ENCODE results near the gene MTR.

Gene MTR

DNA sequence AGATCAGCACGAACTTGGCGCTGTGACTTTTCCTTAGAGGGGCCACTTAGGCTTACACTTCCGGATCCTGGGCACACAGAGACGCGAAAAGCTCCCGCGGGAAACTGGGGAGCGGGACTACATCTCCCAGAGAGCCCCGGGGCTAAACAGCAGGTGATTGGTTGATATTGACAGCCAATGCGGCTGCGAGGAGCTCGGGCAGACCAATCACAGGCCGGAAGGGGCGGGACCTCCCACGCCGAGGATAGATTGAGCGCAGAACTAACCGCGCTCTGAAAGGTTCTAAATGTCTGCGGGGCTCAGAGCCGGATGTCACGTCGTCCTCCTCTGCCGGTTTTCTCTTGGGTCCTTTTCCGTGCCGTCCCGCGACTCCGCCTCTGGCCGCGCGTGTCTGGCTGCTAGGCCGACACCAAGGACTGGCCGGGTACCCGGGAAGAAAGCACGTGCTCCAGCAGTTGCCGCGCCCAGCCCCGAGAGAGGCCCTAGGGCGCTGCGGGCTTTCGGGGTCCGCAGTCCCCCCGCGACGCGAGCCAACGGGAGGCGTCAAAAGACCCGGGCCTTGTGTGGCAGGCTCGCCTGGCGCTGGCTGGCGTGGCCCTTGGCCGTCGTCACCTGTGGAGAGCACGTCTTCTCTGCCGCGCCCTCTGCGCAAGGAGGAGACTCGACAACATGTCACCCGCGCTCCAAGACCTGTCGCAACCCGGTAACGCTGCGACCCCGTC is at the start of gene MTR:
MTR (plus strand) TSS at position 258 of the 722 bp plus-strand sequence; CDS start at position 670, 412 bp downstream.
- FAIRE-seq = peak; percentile 95
- DNase-seq (ENCODE audit: low spot score) = peak; percentile 98

DNA sequence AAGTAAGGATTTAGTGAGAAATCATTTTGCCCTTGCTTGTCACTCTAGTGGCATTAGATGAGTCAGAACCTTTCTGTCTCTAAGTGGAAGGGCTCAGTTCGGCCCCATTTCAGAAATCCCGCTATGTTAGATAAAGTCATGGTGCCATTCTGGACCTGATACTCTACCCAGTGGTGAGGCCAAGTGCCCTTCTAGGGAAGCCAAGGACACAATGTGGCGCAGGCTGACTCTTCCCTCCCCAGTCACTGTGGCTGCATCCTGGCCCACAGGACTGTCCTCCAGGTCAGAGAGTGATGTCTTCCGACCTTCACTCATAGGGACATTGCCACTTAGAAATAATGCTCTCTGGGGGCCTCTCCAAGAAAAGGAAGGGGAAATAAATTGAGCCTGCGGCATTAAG is 48.3 kb upstream of the MTR start:
- FAIRE-seq (no peak), DNase-seq (ENCODE audit: low spot score) (no peak)

DNA sequence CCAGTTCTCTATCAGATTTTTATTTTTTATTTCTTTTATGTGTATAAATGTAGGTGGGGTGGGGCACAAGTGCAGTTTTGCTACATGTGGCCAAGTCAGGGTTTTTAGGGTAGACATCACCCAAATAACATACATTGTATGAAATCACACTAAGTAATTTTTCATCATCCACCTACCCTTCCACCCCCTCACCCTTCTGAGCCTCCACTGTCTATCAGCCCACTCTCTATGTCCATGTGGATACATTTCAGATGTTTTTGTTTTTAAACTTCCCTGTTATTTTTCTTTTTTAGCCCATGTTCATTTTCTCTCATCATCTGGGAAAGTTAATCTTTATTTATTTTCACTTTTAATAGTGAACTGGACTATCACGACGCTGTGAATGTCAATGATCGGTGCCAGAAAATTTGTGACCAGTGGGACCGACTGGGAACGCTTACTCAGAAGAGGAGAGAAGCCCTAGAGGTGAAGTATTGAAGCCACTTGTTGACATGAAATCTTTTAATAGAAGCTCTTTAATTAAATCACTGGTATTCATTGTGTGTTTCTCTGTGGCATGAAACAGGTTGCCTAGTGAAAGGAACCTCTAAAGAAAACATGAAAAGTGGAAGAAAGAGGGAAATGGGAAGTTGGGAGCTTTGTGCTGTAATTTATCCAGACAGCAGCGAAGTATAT is 47.6 kb upstream of the MTR start:
- no peak for DNase-seq (ENCODE audit: low spot score)
- FAIRE-seq = no peak

DNA sequence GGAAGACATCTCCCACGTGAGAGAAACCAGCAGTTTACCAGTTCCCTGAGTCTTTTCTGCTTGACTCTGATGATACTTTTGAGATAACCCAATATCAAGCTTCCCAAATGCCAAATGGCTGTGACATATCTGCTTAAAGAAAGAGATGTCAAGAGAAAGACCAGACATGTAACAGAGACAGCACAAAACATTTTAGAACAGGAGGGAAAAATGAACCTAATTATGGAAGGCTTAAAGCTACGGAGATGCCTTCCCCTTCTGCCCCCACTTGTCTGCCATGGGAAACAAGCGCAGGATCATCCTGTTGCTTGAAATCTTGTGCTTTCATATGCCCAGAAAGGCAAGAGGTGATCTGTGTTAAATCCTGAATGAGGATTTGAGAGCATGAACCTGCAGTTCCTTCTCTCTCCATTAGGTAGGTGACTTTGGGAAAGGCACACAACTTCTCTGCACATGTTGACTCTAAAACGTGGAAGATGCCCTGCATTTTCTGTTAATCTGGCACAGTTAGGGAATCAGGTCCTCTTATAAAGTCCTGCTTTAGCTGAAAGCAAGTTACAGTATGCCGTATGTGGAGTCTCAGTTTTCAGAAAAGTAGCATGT is 46.7 kb upstream of the MTR start:
- DNase-seq (ENCODE audit: low spot score) (no peak), FAIRE-seq (no peak)

DNA sequence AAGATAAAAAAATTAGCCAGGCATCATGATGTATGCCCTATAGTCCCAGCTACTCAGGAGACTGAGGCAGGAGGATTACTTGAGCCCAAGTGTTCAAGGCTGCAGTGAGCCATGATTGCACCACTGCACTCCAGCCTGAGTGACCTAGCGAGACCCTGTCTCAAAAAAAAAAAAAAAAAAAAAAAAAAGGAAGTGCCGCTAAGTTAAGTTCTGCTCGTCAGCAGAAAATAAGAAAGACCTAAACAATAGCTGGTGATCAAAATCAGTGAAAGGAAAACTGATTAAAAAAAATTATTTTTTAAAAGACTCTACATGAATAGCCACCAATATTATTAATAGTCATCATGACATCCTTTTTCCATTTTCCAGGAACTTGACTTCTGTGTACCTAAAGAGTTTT is 44.2 kb upstream of the MTR start:
- no peak for FAIRE-seq
- no peak for DNase-seq (ENCODE audit: low spot score)

DNA sequence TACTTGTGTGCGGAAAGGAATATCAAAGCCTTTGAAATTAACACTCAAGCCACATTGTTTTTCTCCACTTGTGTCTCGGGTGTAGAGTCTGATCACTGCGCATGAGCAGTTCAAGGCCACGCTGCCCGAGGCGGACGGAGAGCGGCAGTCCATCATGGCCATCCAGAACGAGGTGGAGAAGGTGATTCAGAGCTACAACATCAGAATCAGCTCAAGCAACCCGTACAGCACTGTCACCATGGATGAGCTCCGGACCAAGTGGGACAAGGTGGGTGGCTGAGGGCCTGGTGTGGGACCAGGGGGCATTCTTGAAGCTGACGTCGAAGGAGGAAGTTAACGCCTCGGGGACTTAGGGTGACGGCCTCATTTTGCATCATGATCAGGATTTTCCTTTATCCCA is 43.7 kb upstream of the MTR start:
- FAIRE-seq (no peak), DNase-seq (ENCODE audit: low spot score) (no peak)

DNA sequence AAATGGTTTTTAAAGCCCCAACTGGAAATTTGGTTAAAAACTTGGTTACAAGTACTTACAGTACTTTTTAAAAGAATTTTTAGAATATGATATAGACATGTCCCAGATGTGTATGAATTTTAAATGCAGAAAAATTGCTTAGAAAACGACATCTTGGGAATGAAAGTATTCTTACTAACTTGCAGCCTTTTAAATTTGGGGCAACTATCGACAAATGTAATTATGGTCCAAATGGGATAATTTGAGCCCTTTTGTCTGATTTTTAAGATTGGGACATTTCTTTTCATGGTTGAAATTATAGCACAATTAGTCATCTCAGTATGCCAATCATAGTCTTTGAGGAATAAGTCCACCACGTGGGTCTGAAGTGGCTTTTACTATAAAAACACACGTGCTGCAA is 43.2 kb upstream of the MTR start:
- FAIRE-seq = no peak

DNA sequence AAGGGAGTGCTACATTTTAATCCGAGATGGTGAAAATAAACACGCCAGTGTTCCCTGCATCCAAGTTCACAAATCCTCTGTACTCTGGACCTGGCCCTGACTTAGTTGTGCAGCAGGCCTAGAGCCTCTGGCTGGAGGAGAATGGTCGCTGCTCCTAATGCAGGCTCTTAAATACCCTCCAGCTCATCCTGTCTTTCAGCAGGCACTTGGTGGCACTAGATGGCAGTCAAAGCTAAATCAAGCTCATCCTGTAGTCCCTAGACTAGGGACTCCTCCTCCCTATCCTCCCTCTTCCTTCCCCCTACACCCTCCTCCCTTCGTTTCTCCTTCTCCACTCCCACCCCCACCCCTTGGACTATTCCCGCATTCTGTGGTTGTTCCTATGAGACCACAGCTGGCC is 41.6 kb upstream of the MTR start:
- FAIRE-seq (no peak), DNase-seq (ENCODE audit: low spot score) (peak; percentile 23)

More for the DNA sequence above, 43.2 kb upstream of the MTR start:
- DNase-seq (ENCODE audit: low spot score) = no peak

DNA sequence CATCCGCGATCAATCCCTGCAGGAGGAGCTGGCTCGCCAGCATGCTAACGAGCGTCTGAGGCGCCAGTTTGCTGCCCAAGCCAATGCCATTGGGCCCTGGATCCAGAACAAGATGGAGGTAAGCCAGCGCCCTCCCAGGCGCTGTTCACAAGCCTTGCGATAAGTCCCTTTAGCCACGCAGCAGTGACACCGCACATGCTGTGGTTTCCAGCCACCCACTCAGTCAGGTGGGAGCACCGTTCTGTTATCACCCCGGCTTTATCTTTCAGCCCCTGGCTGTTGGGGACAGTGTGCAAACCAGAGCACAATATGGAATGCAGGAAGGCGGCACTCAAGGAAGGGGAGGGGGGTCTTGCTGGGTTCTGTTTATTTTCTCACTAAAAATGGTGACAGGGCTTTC is 41.1 kb upstream of the MTR start:
- DNase-seq (ENCODE audit: low spot score) (no peak), FAIRE-seq (no peak)

DNA sequence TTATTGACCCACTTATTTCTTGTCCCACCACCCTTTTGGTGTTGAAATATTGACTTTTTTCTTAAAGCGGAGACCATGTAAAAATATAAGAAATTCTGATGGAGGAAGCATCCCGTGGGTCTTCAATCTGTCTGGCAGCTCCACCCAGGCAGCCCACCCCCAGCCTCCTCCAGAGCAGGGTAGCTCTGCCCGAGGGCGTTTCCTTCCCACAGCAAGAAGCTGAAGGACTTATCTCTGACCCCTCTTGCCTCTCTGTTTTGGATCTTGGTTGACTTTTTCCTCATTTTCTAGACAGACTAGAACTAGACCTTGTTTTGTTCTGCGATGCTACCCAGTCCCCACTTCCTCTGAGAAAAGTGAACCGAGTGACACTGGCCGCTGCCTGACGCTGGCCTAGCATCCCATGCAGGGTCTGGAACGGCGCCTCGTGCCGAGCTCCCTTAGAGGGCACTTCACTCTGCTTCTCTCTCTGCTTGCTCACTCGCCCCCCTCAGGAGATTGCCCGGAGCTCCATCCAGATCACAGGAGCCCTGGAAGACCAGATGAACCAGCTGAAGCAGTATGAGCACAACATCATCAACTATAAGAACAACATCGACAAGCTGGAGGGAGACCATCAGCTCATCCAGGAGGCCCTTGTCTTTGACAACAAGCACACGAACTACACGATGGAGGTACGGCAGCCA is 40.4 kb upstream of the MTR start:
- no peak for DNase-seq (ENCODE audit: low spot score)

DNA sequence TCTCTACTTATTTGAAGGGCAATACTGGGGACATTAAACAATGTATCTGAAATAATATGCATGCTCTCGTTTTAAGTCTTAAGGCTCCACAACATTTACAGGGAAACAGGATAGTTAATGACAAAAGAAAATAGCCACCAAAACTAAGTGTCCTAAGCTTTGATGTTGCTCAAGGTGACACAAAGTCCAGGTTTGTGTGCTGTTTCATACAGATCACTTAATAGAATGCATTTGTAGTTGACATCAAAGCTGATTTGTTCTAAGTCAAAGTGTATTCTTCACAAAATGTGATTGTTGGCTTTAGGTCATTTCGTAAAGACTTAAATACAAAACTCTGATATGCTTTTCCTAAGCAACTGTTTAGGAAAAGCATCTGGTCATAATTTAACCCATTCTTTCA is 37.5 kb upstream of the MTR start:
- no peak for DNase-seq (ENCODE audit: low spot score)
- FAIRE-seq = no peak

More for the DNA sequence above, 40.4 kb upstream of the MTR start:
- no peak for FAIRE-seq

DNA sequence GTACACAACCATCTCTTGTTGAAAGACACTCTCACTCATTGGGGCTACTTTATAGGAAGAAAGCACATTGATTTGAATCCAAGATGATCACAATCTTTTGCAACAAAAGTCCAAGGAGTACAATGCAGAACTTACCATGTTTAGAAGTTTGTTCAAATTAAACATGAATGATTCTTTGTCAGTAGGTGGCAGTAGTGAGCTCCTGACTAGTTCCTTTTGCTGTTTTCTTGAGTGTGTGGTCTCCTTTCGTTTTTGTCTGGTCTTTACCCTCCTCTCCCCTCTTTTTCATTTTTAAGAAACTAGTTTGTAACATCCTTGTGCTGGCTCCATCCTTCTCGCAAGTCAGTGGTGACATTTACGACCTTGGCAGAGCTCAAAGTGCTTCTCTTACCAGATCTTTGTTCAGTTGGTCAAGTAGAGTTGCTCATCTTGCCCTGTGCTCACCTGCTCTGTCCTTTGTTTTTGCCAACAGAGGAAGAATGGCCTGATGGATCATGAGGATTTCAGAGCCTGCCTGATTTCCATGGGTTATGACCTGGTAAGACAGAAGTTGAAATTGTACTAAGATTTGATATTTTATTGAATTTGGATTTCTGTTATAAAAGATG is 35.7 kb upstream of the MTR start:
- DNase-seq (ENCODE audit: low spot score) (peak; percentile 50), FAIRE-seq (peak; percentile 52)

DNA sequence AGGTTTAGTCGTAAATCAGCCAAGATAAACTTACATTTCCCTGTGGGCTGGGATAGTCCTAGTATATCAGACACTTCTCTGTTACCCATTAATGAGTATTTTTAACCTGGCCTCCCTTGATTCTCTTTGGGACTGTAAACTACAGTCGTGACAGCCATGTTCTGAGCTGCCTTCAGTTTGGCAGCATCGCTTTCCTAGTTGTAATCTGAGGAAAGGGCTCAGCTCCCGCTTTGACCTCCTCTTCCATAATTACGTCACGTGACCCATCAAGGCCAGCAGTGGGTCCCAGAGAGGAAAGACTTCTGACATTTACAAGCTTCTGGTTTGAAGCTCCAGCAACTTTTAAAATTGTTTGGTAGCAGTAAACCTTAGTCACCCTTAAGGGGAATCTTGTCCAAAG is 34.6 kb upstream of the MTR start:
- FAIRE-seq = no peak
- no peak for DNase-seq (ENCODE audit: low spot score)

DNA sequence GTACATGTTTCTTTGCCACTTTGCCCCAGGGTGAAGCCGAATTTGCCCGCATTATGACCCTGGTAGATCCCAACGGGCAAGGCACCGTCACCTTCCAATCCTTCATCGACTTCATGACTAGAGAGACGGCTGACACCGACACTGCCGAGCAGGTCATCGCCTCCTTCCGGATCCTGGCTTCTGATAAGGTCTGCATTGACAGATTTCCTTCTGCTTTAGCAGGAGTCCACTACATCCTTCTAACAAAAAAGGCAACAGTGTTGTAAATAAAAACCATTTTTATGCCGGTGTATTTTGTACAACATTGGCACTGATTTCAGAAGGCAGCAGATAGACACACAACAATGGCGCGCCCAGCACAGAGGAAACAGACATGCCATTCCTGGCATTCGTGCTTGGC is 34.1 kb upstream of the MTR start:
- no peak for DNase-seq (ENCODE audit: low spot score)
- no peak for FAIRE-seq

DNA sequence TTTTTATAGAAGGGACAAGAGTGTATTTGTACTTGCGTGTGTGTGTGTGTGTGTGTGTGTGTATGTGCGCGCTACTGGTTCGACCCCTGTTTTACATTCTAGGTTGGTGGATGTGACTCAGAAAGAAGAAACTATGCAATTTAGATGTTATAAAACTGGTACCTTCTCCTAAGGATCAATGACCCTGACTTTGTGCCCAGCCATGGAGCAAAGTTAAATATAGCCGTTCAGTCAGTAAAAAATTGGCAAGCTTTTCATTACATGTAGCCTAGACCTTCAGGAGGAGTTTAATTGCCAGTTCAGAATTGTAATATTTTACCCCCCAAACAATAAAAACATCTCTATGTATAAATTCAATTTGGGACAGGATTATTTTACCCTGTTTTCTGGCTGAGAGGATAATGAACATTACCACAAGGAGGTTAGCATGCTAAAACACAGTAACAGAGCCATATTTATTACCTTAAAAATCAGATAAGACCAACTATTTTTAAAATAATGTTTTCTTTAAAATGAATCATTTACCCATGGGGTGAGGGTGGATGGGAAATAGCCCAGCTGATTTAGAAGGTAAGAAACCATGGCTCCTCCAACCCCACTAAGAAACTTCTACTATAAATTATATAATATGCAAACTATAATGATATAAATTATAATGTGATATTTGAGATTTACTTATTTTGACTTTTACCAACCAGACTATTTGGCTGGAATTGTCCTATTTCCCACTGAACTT is 33.5 kb upstream of the MTR start:
- FAIRE-seq (no peak), DNase-seq (ENCODE audit: low spot score) (no peak)

DNA sequence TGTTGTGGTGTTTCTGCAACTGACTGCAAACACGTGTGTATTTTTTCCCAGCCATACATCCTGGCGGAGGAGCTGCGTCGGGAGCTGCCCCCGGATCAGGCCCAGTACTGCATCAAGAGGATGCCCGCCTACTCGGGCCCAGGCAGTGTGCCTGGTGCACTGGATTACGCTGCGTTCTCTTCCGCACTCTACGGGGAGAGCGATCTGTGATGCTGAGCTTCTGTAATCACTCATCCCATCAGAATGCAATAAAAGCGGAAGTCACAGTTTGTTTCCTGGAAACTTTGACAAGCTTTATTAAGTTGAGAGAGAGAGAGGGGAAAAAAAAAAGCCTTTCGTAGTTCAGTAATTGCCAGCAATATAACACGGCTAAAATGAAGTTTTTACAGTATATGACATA is 32.7 kb upstream of the MTR start:
- no peak for DNase-seq (ENCODE audit: low spot score)
- FAIRE-seq = no peak

DNA sequence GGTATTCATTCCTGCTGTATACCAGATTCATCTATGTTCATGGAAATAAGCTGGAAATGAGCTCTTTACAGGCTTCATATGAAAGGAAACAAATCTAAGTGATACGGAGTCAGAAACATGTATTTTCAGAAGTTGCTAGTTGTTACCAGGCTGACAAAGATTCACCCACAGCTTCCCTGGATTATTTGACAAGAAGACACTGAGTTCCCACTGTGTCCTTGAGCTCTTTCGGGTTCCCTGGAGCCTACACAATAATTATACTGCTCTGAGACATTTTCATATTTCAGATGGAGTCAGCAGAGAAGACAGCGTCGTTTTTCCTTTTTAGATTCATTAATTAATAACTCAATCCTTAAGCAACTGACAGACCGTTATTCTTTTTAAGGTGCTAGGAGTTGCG is 29.3 kb upstream of the MTR start:
- DNase-seq (ENCODE audit: low spot score) (no peak), FAIRE-seq (no peak)

DNA sequence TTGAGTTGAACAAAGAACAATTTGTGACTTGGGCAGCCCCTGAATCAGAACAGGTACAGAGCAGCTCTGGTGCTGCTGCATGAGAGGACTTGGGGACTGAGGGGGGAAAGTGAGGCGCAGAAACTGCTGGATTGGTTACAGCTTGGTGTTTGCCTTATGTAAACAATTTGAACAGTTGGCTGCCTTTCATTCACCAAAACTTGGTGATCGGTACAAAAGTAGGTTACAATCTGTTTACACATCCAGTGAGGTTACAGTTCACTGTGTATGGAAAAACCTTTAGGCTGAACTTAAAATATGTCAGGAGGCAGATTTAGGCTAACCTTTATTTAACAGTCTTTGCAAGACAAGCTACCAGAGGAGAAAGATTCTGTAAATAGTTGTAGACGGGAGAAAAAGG is 28.6 kb upstream of the MTR start:
- DNase-seq (ENCODE audit: low spot score) (no peak), FAIRE-seq (no peak)

DNA sequence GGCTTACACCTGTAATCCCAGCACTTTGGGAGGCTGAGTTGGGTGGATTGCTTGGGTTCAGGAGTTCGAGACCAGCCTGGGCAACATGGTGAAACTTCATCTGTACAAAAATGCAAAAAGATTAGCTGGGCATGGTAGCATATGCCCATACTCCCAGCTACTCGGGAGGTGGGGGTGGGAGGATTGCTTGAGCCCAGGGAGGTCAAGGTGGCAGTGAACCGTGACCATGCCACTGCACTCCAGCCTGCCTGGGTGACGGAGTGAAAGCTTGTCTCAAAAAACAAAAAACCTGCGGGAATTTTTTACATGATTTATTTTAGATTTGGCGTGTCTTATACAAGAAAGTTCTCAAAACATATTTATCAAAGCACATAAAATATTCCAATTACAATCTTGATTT is 27.8 kb upstream of the MTR start:
- DNase-seq (ENCODE audit: low spot score) = no peak
- FAIRE-seq = no peak

DNA sequence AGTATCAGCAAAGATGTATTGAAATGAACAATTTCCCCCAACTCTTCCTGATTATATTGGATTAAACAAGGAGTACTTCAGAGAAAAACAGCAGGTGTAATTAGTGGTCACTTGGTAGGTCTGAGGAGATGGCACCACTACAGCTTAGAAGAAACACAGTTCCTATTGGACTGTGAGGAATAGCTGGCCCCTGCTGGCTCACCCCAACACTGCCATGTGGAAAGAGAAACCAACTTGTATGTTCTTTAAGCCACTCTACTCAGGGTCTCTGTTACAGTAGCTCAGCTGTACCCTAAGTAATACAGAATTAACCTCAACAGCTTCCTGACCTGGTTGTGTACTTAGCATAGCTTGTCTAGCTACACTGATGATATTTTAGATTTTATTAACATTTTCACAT is 26.5 kb upstream of the MTR start:
- no peak for DNase-seq (ENCODE audit: low spot score)
- no peak for FAIRE-seq

DNA sequence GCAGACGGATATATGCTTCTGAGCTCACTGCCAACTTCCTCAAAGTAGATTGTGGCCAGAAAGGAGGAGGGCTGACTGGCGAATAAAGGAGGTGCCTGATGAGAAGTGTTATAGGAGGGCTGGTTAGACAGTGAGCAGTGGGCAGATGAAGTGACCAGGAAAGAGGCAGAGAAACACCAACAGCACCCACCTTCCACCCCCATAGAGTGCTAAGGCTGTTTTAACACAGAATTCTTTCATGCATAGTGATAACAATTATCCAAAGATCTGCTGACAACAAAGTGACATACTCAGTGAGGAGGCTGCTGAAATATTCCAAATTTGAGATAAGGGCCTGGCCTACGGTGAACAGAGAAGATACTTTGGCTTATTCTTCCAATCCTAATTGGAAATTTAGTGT is 21.2 kb upstream of the MTR start:
- DNase-seq (ENCODE audit: low spot score) = no peak
- FAIRE-seq = no peak

Data from RCC 7860 (cell line).